HG02938 (cell line): ENCODE data around the gene MS4A5.
"Not testable (repeated sequence)": the region's sequence is repeated elsewhere in the genome, so short reads cannot be mapped to it uniquely, and the experiment has no call there.

Experiments used
- ATAC-seq: cut with Tn5 transposase; IDR thresholded peaks from one replicate; pipeline ENCODE4 v1.9.1; 2021; ENCODE audit warnings: mild to moderate bottlenecking, moderate library complexity; ENCODE audit not compliant: unreplicated experiment

Gene MS4A5

GRCh38 chr11:60429272-60429671 lies at the start of gene MS4A5:
Gene MS4A5 (plus strand): TSS chr11:60429572. CDS start chr11:60429675, 103 bp downstream.
- no peak for ATAC-seq

- peak; percentile 97 for ATAC-seq
These were observed 40.0 kb upstream of the MS4A5 start for GRCh38 chr11:60389279-60389910.

- no peak for ATAC-seq
These were observed 39.0 kb upstream of the MS4A5 start for GRCh38 chr11:60390419-60390818.

GRCh38 chr11:60392361-60392760 lies 37.0 kb upstream of the MS4A5 start:
- ATAC-seq = no peak

- ATAC-seq = no peak
These were observed 36.4 kb upstream of the MS4A5 start for GRCh38 chr11:60393016-60393415.

GRCh38 chr11:60394666-60395380 lies 34.5 kb upstream of the MS4A5 start:
- ATAC-seq = no peak

GRCh38 chr11:60396382-60396781 lies 33.0 kb upstream of the MS4A5 start, which contains the start of gene MS4A14:
Gene MS4A14 (plus strand): TSS chr11:60396459. CDS start chr11:60396579, 120 bp downstream.
- ATAC-seq = no peak

GRCh38 chr11:60396799-60397198 lies 32.6 kb upstream of the MS4A5 start:
- no peak for ATAC-seq

- no peak for ATAC-seq
These were observed 9.4 kb upstream of the MS4A5 start for GRCh38 chr11:60420015-60420414.

GRCh38 chr11:60422609-60423008 lies 6.8 kb upstream of the MS4A5 start:
- no peak for ATAC-seq

- no peak for ATAC-seq
These were observed 855 bp upstream of the MS4A5 start for GRCh38 chr11:60428517-60428916.

GRCh38 chr11:60431251-60431650 lies 1.9 kb downstream of the MS4A5 start:
- ATAC-seq = no peak

- ATAC-seq = no peak
These were observed 4.0 kb downstream of the MS4A5 start for GRCh38 chr11:60433401-60433800.

GRCh38 chr11:60447070-60447469 lies 17.7 kb downstream of the MS4A5 start:
- ATAC-seq = no peak

GRCh38 chr11:60447846-60448245 lies 18.5 kb downstream of the MS4A5 start:
- no peak for ATAC-seq

- ATAC-seq = not testable (repeated sequence)
These were observed 21.8 kb downstream of the MS4A5 start for GRCh38 chr11:60451185-60451584.

- ATAC-seq = no peak
These were observed 24.8 kb downstream of the MS4A5 start for GRCh38 chr11:60454212-60454611.

GRCh38 chr11:60455531-60456042 lies 26.2 kb downstream of the MS4A5 start, which contains the start of gene MS4A1:
Gene MS4A1 (plus strand): TSS chr11:60455847. CDS start chr11:60462375, 6,528 bp downstream.
- ATAC-seq = peak; percentile 86

- peak; percentile 34 for ATAC-seq
These were observed 28.2 kb downstream of the MS4A5 start for GRCh38 chr11:60457576-60457975.

GRCh38 chr11:60459345-60459744 lies 30.0 kb downstream of the MS4A5 start:
- no peak for ATAC-seq

- no peak for ATAC-seq
These were observed 39.5 kb downstream of the MS4A5 start for GRCh38 chr11:60468829-60469228.

GRCh38 chr11:60469723-60470122 lies 40.4 kb downstream of the MS4A5 start:
- no peak for ATAC-seq
